SK-N-SH treated with all-trans-retinoic acid at 6 μM for 48 hours (cell line): Measurements from ENCODE around the gene DNASE1.

Experiments
- ATAC-seq: fragments of 200-7000 bp; cut with Tn5 transposase; 3 replicates; pipeline ENCODE4 v1.9.1; 2020; ENCODE audit warnings: mild to moderate bottlenecking, moderate library complexity
- BACH2 ChIP-seq: fragments of 250-450 bp; sonication (Bioruptor Pico); IDR thresholded peaks from 2 replicates; pipeline ENCODE4 v1.9.0; 2021; ENCODE audit warnings: mild to moderate bottlenecking, borderline replicate concordance
- ESRRG ChIP-seq: fragments of 250-450 bp; sonication (Bioruptor Pico); IDR thresholded peaks from 2 replicates; pipeline ENCODE4 v1.6.1; 2021; ENCODE audit warnings: mild to moderate bottlenecking
- GLIS3 ChIP-seq: fragments of 250-450 bp; sonication (Bioruptor Pico); IDR thresholded peaks from 2 replicates; pipeline ENCODE4 v1.5.0; 2020; ENCODE audit warnings: mild to moderate bottlenecking, moderate library complexity
- ISL1 ChIP-seq: fragments of 250-450 bp; sonication (Bioruptor Pico); IDR thresholded peaks from 2 replicates; pipeline ENCODE4 v2.1.2; 2022; ENCODE audit warnings: mild to moderate bottlenecking, moderate library complexity
- OSR1 ChIP-seq: fragments of 250-450 bp; sonication (Bioruptor Pico); IDR thresholded peaks from 2 replicates; pipeline ENCODE4 v1.8.0; 2022; ENCODE audit warnings: moderate library complexity, mild to moderate bottlenecking, inconsistent platforms
- PPARA ChIP-seq: fragments of 250-450 bp; sonication (Bioruptor Pico); IDR thresholded peaks from 2 replicates; pipeline ENCODE4 v1.5.0; 2020; ENCODE audit warnings: mild to moderate bottlenecking, borderline replicate concordance
- RARB ChIP-seq: fragments of 250-450 bp; sonication (Bioruptor Pico); IDR thresholded peaks from 2 replicates; pipeline ENCODE4 v1.8.0; 2021; ENCODE audit warnings: mild to moderate bottlenecking, moderate library complexity
- SNAI2 ChIP-seq: fragments of 250-450 bp; sonication (Bioruptor Pico); IDR thresholded peaks from 2 replicates; pipeline ENCODE4 v1.5.0; 2020; ENCODE audit warnings: mild to moderate bottlenecking, moderate library complexity
- TOX ChIP-seq: fragments of 250-450 bp; sonication (Bioruptor Pico); IDR thresholded peaks from 2 replicates; pipeline ENCODE4 v1.8.0; 2021; ENCODE audit warnings: mild to moderate bottlenecking, moderate library complexity, borderline replicate concordance
- ZC3H10 ChIP-seq: fragments of 250-450 bp; sonication (Bioruptor Pico); IDR thresholded peaks from 2 replicates; pipeline ENCODE4 v1.5.1; 2021; ENCODE audit warnings: mild to moderate bottlenecking, moderate library complexity
- ZFP3 ChIP-seq: fragments of 250-450 bp; sonication (Bioruptor Pico); IDR thresholded peaks from 2 replicates; pipeline ENCODE4 v1.5.0; 2020; ENCODE audit warnings: mild to moderate bottlenecking, moderate library complexity
- ZFP30 ChIP-seq: fragments of 450-650 bp; formaldehyde crosslinking; IDR thresholded peaks from 2 replicates; pipeline ENCODE4 v1.5.0; 2022; ENCODE audit warnings: mild to moderate bottlenecking, moderate library complexity
- ZNF565 ChIP-seq: fragments of 450-650 bp; formaldehyde crosslinking; conservative IDR thresholded peaks from 2 replicates; pipeline ENCODE4 v1.5.0; 2020; ENCODE audit warnings: low read depth, mild to moderate bottlenecking, moderate library complexity
- ZNF70 ChIP-seq: fragments of 450-650 bp; formaldehyde crosslinking; IDR thresholded peaks from 2 replicates; pipeline ENCODE4 v1.5.0; 2020; ENCODE audit warnings: mild to moderate bottlenecking, moderate library complexity
- ZNF8 ChIP-seq: fragments of 450-650 bp; formaldehyde crosslinking; IDR thresholded peaks from 2 replicates; pipeline ENCODE4 v1.5.0; 2020; ENCODE audit warnings: mild to moderate bottlenecking, moderate library complexity
- TF ChIP-seq, protein P1 (sequence below): fragments of 250-450 bp; sonication (Bioruptor Pico); IDR thresholded peaks from 2 replicates; pipeline ENCODE4 v1.5.1; 2020; ENCODE audit warnings: low read depth, mild to moderate bottlenecking, moderate library complexity
- TF ChIP-seq, protein P2 (sequence below): fragments of 250-450 bp; sonication (Bioruptor Pico); IDR thresholded peaks from 2 replicates; pipeline ENCODE4 v1.5.1; 2021; ENCODE audit warnings: mild to moderate bottlenecking, moderate library complexity
- TF ChIP-seq, protein P3 (sequence below): fragments of 250-450 bp; sonication (Bioruptor Pico); IDR thresholded peaks from 2 replicates; pipeline ENCODE4 v1.5.0; 2020; ENCODE audit warnings: mild to moderate bottlenecking, moderate library complexity
- TF ChIP-seq, protein P4 (sequence below): fragments of 250-450 bp; sonication (Bioruptor Pico); IDR thresholded peaks from 2 replicates; pipeline ENCODE4 v1.8.0; 2020; ENCODE audit warnings: mild to moderate bottlenecking, moderate library complexity, borderline replicate concordance

DNASE1 gene

DNA sequence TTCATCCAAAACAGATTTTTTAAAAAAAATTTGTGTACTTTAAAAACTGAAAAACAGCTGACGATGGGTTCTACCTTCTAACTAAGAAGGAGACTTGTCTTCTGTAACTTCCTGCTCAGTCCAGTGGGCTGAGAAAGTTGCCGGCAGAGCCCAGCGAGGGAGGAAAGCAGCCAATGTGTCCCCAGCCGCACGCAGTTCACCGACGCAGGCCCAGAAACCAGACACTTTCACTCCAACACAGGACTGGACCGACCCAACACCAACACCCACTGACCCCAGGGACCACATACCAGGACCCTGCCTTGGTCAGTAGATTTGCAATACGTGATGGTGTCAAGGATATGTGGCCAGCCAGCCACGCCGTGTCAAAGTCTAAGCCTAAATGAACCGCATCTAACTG, 37.3 kb downstream of the DNASE1 start (continued):
- TF ChIP-seq OSR1 (CRISPR knock-in tag): no peak

DNA sequence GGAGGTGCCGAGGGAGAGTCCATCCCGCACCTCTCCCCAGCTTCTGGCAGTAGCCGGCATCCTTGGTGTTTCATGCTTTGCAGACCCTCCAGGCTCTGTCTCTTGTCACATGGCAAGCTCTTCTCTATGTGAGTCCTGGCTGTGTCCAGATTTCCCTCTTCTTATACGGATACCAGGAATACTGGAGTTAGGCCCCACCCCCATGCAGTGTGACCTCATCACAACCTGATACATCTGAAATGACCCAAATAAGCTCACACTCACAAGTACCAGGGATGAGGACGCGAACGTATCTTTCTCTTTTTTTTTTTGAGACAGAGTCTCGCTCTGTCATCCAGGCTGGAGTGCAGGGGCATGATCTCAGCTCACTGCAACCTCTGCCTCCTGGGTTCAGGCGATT, 39.6 kb downstream of the DNASE1 start:
- TF ChIP-seq ISL1 (CRISPR knock-in tag) (no peak), SNAI2 (CRISPR knock-in tag) (no peak), OSR1 (CRISPR knock-in tag) (no peak), ZNF70 (CRISPR knock-in tag) (no peak), ZNF8 (CRISPR knock-in tag) (no peak), TOX (CRISPR knock-in tag) (no peak), GLIS3 (CRISPR knock-in tag) (no peak), ZNF565 (CRISPR knock-in tag) (no peak), ZFP3 (no peak)
- TF ChIP-seq, protein P1, sequence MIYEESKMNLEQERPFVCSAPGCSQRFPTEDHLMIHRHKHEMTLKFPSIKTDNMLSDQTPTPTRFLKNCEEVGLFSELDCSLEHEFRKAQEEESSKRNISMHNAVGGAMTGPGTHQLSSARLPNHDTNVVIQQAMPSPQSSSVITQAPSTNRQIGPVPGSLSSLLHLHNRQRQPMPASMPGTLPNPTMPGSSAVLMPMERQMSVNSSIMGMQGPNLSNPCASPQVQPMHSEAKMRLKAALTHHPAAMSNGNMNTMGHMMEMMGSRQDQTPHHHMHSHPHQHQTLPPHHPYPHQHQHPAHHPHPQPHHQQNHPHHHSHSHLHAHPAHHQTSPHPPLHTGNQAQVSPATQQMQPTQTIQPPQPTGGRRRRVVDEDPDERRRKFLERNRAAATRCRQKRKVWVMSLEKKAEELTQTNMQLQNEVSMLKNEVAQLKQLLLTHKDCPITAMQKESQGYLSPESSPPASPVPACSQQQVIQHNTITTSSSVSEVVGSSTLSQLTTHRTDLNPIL (CRISPR knock-in tag): no peak
- TF ChIP-seq, protein P2, sequence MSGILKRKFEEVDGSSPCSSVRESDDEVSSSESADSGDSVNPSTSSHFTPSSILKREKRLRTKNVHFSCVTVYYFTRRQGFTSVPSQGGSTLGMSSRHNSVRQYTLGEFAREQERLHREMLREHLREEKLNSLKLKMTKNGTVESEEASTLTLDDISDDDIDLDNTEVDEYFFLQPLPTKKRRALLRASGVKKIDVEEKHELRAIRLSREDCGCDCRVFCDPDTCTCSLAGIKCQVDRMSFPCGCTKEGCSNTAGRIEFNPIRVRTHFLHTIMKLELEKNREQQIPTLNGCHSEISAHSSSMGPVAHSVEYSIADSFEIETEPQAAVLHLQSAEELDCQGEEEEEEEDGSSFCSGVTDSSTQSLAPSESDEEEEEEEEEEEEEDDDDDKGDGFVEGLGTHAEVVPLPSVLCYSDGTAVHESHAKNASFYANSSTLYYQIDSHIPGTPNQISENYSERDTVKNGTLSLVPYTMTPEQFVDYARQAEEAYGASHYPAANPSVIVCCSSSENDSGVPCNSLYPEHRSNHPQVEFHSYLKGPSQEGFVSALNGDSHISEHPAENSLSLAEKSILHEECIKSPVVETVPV (CRISPR knock-in tag): no peak
- ATAC-seq: no peak

DNA sequence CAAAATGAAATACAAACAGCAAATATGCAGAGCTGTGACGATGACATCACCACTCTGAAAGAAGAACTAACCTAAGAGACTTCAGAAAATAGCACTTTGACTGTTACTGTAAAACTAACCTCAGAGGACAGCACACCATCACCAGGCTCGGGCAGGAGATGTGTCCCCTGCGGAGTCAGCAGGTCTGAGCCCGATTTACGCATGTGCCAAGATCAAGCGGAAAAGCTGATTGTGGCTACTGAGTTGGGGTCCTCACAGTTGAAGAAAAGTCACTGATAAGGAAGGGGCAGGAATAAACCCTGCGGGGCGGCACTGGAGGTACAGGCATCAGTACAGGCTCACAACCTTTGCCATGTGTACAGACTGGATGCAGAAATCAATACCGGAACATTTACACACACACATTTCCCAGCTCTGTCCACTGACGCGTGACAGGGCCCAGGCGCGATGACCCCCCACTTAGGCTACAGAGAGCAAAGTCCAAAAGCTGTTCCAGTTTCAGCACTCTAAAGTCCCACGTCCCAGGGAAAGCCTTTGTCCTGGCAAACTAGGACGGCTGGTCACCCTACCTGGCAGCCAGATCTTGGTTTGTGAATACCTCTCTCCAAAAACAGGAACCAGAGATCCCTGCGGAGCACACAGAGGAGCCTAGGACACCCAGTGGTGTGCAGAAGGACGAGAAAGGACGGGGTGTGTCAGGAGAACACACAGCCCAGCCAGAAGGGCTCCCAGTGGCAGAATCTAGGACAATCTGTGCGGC, 41.3 kb downstream of the DNASE1 start:
- TF ChIP-seq ZC3H10 (CRISPR knock-in tag) (no peak), ZNF565 (CRISPR knock-in tag) (no peak), PPARA (CRISPR knock-in tag) (no peak), ESRRG (CRISPR knock-in tag) (no peak), BACH2 (no peak), RARB (no peak), SNAI2 (CRISPR knock-in tag) (no peak), ZNF70 (CRISPR knock-in tag) (no peak), ZFP30 (no peak), TOX (CRISPR knock-in tag) (no peak), OSR1 (CRISPR knock-in tag) (no peak)
- TF ChIP-seq, protein P3, sequence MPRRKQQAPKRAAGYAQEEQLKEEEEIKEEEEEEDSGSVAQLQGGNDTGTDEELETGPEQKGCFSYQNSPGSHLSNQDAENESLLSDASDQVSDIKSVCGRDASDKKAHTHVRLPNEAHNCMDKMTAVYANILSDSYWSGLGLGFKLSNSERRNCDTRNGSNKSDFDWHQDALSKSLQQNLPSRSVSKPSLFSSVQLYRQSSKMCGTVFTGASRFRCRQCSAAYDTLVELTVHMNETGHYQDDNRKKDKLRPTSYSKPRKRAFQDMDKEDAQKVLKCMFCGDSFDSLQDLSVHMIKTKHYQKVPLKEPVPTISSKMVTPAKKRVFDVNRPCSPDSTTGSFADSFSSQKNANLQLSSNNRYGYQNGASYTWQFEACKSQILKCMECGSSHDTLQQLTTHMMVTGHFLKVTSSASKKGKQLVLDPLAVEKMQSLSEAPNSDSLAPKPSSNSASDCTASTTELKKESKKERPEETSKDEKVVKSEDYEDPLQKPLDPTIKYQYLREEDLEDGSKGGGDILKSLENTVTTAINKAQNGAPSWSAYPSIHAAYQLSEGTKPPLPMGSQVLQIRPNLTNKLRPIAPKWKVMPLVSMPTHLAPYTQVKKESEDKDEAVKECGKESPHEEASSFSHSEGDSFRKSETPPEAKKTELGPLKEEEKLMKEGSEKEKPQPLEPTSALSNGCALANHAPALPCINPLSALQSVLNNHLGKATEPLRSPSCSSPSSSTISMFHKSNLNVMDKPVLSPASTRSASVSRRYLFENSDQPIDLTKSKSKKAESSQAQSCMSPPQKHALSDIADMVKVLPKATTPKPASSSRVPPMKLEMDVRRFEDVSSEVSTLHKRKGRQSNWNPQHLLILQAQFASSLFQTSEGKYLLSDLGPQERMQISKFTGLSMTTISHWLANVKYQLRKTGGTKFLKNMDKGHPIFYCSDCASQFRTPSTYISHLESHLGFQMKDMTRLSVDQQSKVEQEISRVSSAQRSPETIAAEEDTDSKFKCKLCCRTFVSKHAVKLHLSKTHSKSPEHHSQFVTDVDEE (CRISPR knock-in tag): no peak
- TF ChIP-seq, protein P2 (CRISPR knock-in tag): no peak
- TF ChIP-seq, all 23 proteins: peak for 0
- ATAC-seq: no peak

DNA sequence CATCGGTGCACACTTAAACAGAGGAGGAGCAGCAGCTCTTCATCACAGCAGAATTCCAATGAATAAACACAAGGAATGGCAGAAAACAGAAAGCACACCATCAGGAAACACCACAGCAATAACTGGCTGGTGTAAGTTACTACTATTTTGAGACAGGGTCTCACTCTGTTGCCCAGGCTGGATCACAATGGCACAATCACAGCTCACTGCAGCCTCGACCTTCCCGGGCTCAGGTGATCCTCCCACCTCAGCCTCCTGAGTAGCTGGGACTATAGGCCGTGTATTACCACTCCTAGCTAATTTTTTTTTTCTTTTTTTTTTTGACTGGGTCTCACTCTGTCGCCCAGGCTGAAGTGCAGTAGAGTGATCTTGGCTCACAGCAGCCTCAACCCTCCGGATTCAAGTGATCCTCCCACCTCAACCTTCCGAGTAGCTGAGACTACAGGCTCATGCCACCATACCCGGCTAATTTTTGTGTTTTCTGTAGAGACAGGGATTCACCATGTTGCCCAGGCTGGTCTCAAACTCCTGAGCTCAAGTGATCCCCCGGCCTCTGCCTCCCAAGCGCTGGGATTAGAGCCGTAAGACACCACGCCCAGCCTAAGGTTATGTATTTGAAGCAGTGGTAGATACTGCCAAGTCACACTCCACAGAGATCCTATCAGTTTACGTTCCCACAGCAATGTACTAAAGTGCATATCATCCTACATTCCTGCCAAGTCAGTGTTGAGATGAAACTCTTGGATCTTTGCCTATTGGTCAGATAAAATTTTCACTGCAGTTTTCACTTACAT, 42.1 kb downstream of the DNASE1 start:
- peak; percentile 97 for ATAC-seq
- TF ChIP-seq ISL1 (CRISPR knock-in tag) (peak; percentile 15; the same call in 1 of the 2 replicates), ZNF565 (CRISPR knock-in tag) (no peak)

DNA sequence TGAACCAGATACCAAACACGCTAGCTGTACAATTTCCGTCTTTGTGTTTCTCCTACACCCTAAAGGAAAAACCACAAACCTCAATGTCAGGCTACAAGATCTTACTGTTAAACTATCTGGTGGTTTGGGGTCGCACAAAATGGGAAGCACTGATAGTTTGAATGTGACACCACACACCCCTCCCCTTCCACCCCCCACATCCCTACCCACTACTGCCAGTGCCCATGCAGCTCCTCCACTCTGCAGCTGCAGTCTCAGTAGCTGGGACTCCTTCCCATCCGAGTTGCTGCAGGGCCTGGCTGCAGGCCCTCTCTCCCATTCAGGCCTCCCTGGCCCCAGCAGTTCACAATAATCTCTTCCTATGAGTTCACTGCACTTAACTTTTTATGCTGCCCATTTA, 44.5 kb downstream of the DNASE1 start:
- TF ChIP-seq, protein P4, sequence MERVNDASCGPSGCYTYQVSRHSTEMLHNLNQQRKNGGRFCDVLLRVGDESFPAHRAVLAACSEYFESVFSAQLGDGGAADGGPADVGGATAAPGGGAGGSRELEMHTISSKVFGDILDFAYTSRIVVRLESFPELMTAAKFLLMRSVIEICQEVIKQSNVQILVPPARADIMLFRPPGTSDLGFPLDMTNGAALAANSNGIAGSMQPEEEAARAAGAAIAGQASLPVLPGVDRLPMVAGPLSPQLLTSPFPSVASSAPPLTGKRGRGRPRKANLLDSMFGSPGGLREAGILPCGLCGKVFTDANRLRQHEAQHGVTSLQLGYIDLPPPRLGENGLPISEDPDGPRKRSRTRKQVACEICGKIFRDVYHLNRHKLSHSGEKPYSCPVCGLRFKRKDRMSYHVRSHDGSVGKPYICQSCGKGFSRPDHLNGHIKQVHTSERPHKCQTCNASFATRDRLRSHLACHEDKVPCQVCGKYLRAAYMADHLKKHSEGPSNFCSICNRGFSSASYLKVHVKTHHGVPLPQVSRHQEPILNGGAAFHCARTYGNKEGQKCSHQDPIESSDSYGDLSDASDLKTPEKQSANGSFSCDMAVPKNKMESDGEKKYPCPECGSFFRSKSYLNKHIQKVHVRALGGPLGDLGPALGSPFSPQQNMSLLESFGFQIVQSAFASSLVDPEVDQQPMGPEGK (CRISPR knock-in tag): no peak
- no peak for ATAC-seq
